NCI-H2227 treated with DMSO at 0.1 percent for 48 hours (cell line): ENCODE results near the gene SMPD3.
A peak's percentile ranks its signal among the peaks of the same experiment; 100 is the strongest.
"Not testable (repeated sequence)": the region's sequence is repeated elsewhere in the genome, so short reads cannot be mapped to it uniquely, and the experiment has no call there.

ENCODE experiments used
- DNase-seq: peaks from one replicate; lab custom pipeline; 2025; lab: John Stamatoyannopoulos, UW

SMPD3 gene

DNA sequence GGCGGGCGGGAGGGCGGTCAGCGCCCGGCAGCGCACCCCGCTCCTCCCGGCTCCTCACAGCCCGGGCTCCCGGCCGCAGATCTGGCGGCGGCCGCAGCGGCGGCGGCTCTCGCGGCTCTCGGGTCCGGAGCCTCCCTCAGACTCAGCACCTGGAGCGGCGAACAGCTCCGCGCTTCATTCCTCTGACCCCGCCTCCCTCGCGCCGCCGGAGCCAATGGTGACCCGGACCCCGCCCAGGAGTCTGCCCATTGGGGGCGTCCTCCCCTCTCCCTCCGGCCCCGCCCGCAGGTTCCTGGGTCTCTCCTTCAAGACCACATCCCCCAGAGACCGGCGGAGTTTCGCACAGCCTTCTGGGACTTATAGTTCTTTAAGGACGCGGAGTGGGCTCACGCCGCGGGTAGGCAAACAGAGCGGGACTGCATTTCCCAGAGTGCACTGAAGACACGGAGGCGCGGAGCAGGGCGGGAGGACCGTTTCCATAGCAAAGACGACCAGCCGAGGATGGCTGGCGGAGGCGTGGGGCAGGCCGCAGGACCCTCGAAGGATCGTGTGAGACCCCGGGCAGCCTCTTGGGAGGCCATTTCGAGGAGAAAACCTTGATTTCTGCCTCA, at the start of gene SMPD3:
SMPD3 (minus strand) TSS at position 149 of the 611 bp plus-strand sequence. CDS start 76,327 bp downstream, outside the sequence.
- DNase-seq, result peak; percentile 96

DNA sequence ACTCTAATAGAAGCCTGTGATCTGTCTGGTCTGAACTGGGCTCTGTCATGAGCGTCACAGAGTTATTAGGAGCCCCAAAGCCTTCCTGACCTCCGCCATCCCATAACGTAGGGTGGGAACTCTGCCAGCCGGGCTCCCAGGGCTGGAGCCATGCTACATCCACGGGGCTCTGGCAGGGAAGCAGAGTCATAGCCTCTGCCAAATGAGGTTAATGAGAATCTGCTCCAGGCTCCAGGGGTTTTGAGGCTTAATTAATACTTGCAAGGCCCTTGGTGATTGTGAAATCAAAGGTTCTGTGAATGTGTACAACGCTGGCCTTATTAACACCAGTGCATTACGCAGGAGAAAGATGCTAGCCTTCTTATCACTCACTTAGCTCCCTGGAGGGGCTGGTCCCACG, 48.4 kb upstream of the SMPD3 start:
- no peak for DNase-seq

- DNase-seq, result not testable (repeated sequence)
Measured at GRCh38 chr16:68494261-68494660, 46.0 kb upstream of the SMPD3 start.

DNA sequence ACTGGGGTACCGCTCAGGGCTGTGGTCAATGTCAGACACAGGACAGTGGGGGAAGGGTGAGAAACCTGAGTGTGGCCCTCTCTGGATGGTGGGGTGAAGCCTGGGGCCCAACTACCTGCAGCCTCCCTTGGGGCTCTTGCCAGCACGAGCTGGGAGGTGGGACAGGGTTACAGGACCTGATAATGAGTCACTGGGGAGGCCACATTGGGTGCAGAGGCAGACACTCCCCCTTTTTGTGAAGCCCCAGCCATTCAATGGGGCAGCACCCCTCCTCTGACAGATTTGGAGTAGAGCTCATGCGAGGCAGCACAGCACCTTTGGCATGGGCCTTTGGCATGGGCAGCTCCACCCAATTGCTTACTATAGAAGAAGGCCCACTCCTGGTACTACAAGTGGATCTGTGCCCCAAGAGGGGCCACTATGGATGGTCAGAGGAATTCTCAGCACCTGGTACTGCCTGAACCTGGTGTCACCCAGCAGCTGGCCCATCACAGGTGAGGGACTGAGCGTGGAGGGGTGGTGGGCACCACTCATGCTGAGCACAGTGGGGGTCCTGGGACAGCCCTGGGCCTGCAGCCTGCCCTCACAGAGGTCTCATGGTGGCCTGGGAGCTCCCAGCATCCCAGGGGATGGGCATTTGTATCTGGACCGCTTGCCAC, 45.2 kb upstream of the SMPD3 start:
- DNase-seq, result no peak

GRCh38 chr16:68492543-68493411, 44.5 kb upstream of the SMPD3 start:
- DNase-seq, result no peak

GRCh38 chr16:68492151-68492542, 43.8 kb upstream of the SMPD3 start:
- DNase-seq, result no peak

- no peak for DNase-seq
Measured at GRCh38 chr16:68491576-68491950, 43.3 kb upstream of the SMPD3 start.

GRCh38 chr16:68490829-68491575, 42.7 kb upstream of the SMPD3 start:
- DNase-seq, result no peak

- DNase-seq, result no peak
Measured at GRCh38 chr16:68490358-68490757, 42.0 kb upstream of the SMPD3 start.

GRCh38 chr16:68488554-68488953, 40.2 kb upstream of the SMPD3 start:
- DNase-seq, result no peak

DNA sequence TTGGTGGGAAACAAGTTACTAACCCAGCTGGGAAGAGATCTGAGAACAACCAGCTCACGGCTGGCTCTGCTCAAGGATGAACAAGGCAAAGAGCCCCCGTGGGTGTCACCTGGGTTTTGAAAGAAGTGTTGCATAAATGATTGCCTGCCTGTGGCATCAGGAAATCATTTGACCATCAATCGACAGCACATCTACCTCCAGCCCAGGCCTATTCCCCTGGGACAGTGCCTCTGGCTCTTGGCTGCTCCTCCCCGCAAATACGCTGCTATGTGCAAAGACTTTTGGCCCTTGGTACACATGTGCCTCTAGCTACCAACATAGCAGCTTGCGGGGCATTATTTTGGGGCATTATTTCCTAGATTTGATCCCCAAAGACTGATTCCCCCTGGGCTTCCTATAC, 39.4 kb upstream of the SMPD3 start:
- no peak for DNase-seq

- no peak for DNase-seq
Measured at GRCh38 chr16:68487203-68487514, 38.9 kb upstream of the SMPD3 start.

DNA sequence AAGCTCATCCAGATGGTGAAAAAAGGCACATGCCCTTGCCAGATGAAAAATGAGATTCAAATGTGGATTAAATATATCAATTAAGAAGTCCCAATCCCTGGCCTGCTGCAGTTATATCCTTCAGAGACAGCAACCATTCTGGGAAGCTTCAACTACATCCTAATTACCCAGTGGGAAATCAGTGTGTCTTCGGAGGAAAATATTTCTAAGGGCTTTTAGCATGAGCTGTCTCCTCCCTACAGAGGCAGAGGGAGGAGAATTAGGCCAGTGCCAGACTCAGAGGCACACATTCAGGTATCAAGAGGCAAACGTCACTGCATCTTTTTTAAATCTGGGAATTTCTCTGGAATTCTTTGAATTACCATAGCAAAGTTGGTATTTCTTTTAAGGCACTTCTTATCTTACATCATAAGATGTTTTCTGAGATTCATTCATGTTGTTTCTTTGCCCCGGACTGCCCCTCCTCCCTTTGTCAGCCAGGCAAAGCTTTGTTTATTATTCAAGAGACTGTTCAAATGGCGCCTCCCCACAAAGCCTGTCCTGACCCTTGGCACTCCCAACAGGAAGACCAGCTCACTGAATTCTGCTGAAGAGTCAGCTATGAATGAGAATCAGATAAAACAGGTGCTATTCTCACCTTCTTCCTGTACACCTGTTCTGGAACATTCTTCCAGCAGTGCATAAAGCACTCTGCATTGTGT, 38.3 kb upstream of the SMPD3 start:
- peak; percentile 37 for DNase-seq

DNA sequence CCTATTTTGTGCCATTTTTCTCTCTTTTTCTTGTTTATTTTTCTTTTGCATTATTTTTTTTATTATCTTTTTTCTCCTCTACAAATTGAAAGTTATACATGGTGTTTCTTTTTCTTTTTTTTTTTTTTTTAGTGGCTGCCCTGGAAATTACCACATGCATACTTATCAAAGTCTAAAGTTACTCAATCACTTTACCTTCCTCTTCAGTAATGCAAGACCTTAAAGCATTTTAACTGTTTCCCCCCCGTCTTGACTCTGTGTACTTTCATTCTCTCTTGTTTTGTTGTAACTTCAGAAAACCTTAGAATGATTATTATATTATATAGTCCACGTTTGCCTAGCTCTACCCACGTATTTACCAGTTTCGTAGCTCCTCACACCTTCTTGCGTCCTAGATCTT, 33.3 kb upstream of the SMPD3 start:
- DNase-seq, result no peak

DNA sequence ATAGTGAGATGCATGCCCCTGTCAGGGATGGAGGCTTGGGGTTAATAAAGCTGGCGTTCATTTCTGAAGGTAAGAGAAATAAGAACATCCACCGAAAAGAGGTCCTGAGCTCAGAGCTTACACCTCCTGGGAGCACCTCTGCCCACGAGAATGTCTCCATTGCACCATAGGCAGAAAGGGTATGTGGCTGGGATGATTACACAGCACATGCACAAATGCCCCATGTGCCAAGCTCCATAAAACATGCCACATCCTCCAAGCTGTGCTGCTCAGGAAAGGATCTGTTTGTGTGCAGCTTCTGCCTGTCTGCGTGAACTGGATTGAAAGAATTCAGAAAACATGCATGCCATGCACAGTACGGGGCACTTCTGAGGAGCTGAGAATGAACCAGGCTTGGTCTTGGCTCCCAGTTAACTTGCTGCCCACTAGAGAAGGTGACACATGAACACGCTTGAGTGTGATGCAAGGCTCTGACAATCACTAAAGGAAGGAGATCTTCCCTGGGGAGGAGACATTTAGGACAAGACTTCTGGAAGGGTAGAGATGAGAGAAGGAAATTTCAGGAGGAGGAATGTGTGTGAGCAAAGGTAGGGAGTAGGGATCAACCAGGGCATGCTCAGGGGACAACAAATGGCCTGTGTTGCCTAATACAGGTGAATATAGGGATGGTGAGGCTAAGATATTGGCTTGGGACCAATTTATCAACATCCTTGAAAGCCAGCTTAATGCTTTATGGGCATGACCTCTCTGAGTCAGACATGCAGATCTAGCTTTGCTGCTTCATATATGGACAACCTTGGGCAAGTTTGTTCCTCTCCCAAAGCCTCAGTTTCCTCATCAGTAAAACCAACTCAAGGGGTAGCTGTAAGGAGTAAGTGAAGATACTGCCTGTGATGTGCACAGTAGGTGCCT, 32.0 kb upstream of the SMPD3 start:
- DNase-seq, result no peak

DNA sequence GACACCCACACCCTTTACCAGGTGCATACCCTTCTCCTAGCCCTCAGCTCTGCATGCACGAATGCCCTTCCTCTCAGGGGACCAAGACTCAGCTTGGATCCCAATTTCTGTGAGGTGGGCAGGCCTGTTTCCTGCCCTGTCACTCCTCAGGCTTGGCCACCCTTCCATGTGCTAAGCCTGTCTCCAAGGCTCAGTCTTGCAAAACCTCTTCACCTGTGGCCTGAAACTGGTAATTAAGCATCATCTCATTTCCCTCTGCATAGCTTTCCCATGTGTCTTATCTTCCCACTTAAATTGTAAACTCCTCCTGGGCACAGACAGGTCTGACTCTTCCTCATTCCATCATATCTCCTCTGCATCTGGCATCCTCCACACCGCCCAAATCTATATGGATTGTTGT, 31.0 kb upstream of the SMPD3 start:
- DNase-seq, result no peak

DNA sequence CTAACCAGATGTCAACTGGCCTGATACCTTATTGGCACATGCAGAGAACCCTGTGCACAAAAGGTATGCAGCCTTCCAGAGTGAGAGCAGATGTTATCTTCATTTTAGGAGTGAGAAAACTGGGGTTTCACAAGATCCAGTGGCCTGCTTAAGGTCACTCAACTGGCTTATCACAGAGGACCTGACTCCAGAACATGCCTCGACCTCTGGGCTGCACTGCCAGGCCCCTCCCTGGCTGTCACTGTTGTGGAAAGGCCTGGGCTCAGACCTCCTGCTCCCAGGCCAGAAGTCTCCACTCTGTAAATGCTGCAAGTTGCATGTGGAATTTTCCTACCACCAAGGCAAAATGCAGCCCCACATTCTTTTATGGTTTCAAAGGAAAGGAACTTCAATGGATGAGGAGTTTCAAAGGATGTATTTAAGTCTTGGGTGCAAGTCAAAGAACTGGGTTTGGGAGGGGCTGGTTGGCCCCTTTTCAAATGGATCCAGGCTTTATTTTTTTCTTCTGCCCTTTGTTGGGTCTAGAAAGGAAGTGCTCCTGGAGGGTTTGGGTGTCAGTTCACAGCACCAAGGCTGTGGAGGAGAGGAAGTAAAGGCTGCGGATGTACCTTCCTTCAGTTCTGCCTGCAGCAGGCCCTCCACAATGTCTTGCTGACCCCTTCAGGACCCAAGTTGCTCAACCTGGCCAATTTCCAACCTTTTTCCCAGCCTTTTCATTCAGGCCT, 30.4 kb upstream of the SMPD3 start:
- no peak for DNase-seq

DNA sequence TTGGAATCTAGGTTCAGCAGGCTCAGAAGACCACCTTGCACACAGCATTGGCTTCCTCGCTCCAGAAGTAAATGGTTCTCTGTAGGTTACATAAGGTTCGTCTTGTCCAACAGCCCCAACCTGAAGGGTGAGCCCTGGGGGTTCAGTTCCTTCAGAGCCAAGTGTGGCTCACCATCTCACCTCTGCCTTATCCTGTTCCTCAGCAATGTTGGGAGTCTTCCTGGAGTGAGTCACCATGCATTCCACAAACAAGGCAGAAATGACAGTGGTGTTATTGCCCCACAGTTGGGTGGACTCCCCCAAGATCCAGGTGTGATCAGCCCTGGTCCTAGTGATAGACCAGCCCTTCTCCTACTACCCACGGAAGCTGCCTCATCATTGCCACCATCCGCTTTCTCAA, 26.8 kb upstream of the SMPD3 start:
- DNase-seq, result no peak

GRCh38 chr16:68473358-68474070, 25.2 kb upstream of the SMPD3 start:
- DNase-seq, result no peak

DNA sequence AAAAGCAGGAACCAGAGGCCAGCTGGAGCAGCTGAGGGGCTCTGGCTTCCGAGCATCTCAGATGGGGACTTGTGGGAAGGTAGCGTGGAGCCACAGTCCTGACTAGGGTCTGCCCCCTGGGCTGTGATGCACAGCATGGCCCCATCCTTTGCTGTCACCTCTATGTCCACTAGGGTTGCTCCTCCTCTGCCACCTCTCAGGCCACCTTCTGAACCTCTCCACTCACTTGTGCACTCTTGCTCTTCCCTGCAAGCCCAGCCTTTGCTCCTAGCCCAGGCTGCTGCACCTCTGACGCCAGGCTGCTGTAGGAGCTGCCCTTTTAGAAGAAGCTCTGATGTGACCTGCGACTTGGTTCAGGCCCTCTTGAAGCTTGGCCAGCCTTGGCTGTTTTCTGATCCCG, 24.3 kb upstream of the SMPD3 start:
- no peak for DNase-seq
